GM18868 (cell line): ENCODE data around the gene ANKLE1.
"Not testable (repeated sequence)": the region's sequence is repeated elsewhere in the genome, so short reads cannot be mapped to it uniquely, and the experiment has no call there.

Experiments used
- ATAC-seq: cut with Tn5 transposase; IDR thresholded peaks from one replicate; pipeline ENCODE4 v1.9.1; 2021; ENCODE audit warnings: mild to moderate bottlenecking, moderate library complexity; ENCODE audit not compliant: unreplicated experiment

Gene ANKLE1

GRCh38 chr19:17246681-17247425 lies 34.8 kb upstream of the ANKLE1 start:
- no peak for ATAC-seq

- no peak for ATAC-seq
Observed at GRCh38 chr19:17248011-17248776, 33.5 kb upstream of the ANKLE1 start.

DNA sequence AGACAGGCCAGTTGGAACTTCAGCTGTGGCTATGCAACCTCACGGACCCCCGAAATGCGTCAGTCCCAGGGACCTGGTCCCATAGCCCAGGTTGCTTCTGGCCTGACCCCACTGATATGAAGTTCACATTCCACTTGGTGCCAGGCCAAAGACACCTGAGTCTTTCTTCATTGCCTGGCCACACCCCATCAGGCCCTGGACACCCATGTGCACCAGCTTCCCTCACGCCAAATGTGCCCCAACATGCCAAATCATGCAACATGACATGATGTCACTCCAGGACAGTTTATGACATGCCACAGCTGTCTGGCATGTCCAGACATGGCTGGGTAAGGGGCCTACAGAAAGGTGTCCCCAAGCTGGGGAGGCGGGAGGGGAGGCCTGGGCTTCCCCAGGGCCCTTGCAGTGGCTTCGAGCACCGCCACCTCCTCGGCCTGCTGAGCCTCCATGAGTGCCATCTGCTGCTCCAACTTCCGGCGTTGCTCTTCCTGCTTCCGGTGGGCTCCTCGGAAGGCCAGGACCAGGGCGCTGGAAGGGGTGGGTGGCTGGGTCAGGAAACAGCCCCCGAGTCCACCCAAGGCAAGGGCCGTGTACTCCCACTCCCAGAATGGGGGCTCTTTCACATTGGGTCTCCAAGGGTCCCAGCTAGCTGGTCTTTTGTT lies 31.7 kb upstream of the ANKLE1 start:
- ATAC-seq: no peak

- no peak for ATAC-seq
Observed at GRCh38 chr19:17254636-17255035, 27.1 kb upstream of the ANKLE1 start.

- ATAC-seq: no peak
Observed at GRCh38 chr19:17255150-17255621, 26.5 kb upstream of the ANKLE1 start.

DNA sequence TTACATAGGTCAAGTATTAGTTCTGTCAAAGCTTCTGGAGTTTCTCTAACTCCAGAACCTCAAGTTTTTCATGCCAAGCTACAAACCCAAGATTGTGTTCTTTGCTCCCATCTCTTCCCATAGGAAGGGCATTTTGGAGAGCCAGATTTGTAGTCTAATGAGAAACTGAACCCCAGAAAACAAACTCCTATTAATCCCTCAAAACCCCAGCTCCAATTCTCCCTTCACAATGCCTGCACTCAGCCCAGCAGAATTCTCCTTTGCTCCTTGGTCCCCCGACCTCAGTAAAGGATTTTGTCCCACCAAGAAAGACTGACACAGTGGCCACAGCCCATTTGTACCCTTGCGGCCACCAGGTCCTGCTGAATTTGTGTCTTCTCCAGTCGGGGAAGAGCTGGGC lies 25.6 kb upstream of the ANKLE1 start:
- ATAC-seq: no peak

DNA sequence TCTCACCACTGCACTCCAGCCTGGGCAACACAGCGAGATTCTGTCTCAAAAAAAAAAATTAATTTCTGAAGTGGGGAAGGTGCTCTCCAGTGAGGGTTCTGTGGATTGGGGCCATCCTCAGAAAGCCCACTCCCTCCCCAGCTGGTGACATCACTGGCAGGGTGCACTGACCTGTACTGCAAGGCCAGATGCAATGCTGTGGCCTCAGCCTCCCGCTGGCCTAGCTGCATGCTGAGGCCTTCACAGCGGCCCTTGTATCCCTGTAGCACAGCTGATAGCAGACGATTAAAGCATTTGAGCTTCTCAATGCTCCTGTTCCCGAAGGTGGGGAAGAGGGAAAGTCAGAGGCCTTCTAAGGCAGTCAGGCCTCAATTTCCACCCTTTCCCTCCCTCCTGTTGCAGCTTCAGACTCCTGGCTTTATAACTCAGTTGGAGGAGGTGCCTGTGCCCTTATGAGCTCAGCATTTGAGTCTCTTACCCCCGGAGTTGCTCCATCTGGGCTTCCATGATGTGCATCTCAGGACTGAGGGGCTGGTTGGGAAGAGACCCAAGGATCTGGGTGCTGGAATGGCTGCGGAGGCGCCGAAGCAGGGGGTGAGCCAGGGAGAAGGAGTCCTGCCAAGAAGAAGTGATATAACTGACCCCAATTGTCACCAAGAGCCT lies 22.5 kb upstream of the ANKLE1 start:
- no peak for ATAC-seq

DNA sequence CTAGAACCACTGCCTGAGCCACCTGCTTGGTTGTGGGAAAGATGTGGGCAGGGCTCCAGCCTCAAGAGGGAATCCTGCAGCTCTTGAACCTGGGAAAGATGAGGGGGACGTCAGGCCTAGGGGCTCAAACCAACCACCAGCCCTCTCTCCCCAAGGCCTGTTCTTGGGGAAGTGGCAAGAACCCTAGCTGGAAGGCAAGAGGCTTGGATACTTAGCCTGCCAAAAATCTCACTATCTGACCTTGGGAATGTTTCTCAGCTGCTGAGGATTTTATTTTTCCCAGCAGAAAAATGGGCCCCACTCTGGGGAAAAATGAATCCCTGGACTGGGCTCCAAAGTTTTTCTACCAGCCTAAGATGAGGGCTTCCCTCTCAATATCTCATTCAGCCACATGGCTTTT lies 21.8 kb upstream of the ANKLE1 start:
- no peak for ATAC-seq

- peak; percentile 66 for ATAC-seq
Observed at GRCh38 chr19:17260842-17261325, 20.8 kb upstream of the ANKLE1 start.

DNA sequence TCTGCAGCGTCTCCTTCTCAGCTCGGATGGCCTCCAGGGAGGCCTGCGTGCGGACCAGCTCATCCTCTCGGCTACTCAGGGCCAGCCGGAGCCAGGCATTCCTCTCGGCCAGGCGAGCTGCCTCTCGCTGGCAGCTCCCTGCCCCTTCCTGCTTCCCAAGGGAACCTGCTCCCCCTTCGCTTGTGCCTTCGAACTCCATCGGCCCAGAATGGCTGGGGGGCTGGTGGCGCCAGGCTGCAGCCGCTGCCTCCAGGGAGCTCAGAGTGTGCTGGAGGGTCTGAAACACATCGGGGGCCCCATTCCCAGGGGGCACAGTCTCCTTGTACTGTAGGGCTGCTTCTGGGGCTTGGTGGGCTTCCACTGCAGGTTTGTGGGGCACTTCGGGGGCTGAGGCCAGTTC lies 19.1 kb upstream of the ANKLE1 start:
- no peak for ATAC-seq

DNA sequence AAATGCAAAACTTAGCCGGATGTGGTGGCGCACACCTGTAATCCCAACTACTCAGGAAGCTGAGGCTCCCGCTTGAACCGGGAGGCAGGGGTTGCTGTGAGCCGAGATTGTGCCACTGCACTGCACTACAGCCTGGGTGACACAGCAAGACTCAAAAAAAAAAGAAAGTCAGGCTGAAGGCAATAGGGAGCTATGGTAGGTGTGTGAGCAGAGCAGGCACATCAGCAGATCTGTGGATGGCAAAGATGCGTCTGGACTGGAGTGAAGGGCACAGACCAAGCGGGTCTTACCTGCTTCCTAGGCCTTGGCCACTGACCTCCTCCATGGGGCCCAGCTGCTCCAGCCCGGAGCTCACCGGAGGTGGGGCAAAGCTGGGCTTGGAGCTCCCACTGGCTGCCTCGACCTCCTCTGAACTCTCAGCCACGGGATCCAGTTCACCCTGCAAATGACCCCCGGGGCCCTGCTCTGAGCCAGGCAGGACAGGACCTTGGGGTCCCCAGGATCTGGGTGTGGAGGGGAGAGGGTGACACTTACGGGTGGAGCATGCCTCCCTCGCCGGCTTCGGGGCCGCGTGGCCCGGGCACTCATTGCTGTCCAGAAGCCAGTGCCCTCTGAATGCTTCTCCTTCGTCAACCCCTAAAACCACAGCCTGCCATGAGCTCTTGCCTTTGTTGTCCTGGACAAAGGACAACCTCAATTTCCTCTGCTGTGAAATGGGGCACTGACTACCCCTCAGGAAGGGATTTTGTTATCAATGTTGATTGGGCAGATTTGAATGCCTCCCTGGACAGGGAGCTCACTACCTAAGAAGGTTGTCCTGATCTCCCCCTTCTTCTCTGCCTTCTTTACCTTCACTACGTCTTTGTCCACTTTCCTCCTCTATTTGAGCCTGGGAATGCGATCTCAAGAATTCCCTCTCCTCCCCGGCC lies 17.7 kb upstream of the ANKLE1 start:
- ATAC-seq: no peak

DNA sequence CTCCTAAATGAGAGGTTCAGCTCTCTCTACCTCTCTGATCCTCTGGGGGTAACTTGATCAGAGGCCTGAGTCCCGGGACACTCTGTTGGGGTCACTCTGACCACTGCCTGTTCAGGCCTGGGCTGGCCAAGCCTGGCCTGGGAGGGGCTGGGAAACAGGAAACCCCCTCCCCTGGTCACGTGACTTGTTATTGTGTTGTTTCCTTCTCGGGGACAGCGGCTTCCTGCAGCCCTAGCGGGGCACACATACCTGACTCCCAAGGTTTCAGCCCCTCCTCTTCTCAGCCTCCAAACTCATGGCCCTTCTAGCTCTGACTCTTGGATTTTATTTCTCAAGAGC lies 17.1 kb upstream of the ANKLE1 start, which contains the start of gene USHBP1:
Gene USHBP1 (minus strand): TSS at position 105 of the 339 bp plus-strand sequence. CDS start 446 bp downstream, outside the sequence.
- ATAC-seq: no peak

DNA sequence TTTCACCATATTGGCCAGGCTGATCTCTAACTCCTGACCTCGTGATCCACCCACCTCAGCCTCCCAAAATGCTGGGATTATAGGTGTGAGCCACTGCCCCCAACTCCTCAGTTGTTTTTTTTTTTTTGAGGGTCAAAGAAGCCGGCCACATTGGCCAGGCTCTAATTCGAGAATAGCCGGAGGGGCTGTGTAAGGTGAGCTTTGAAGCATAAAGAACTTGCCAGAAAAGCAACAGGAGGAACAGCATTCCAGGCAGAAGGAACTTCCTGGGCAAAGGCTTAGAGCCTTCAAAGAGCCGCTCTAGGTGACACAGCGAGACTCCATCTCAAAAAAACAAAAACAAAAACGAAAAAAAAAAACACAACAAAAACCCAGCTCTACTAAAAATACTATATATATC lies 15.7 kb upstream of the ANKLE1 start:
- ATAC-seq: no peak

- ATAC-seq: no peak
Observed at GRCh38 chr19:17266589-17266974, 15.1 kb upstream of the ANKLE1 start.

- peak; percentile 88 for ATAC-seq
Observed at GRCh38 chr19:17266975-17267788, 14.5 kb upstream of the ANKLE1 start, which contains the start of gene BABAM1. Gene BABAM1 (plus strand): TSS chr19:17267443. CDS start chr19:17268807, 1,364 bp downstream.

DNA sequence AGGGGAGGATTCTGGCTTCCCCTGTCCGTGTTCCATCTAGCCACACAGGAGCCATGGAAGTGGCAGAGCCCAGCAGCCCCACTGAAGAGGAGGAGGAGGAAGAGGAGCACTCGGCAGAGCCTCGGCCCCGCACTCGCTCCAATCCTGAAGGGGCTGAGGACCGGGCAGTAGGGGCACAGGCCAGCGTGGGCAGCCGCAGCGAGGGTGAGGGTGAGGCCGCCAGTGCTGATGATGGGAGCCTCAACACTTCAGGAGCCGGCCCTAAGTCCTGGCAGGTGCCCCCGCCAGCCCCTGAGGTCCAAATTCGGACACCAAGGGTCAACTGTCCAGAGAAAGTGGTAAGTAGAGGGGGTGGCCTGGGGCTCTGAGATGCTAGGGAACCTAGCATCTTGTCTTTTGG lies 12.9 kb upstream of the ANKLE1 start:
- ATAC-seq: no peak

DNA sequence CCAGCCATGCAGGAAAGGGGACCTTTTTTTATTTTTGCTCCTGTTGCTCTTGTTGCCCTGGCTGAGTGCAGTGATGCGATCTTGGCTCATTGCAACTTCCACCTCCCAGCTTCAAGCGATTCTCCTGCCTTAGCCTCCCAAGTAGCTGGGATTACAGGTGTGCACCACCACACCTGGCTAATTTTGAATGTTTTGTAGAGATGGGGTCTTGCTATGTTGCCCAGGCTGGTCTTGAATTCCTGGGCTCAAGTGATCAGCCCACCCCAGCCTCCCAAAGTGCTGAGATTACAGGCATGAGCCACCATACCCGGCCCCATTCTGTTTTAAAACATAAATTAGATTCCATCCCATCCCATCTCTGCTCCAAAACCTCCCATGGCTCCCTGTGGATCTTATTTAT lies 6.8 kb upstream of the ANKLE1 start:
- ATAC-seq: not testable (repeated sequence)

GRCh38 chr19:17275441-17276175 lies 6.1 kb upstream of the ANKLE1 start:
- ATAC-seq: no peak
